Activated T-helper 2 cell treated with anti-CD3 and anti-CD28 coated beads, Interferon-gamma antibody, Interleukin-2, Interleukin-4, amounts not matched to agents 10 μg/mL and 5 μg/mL and 100 μg/mL, durations not matched to agents 14 hours and 24 hours and 36 hours (primary cell): ENCODE measurements around the gene SEMA7A. TPM values are rescaled to one million over a fixed set of nuclear protein-coding genes. Genes with fewer than 3 reads are reported as not detected.
"Not testable (repeated sequence)": the region's sequence is repeated elsewhere in the genome, so short reads cannot be mapped to it uniquely, and the experiment has no call there.

Source experiments
- DNase-seq: peaks from one replicate; pipeline ENCODE4 v3.0.0; 2021; ENCODE audit warnings: low spot score
- H3K27ac Mint-ChIP-seq: one replicate; pipeline ENCODE4 v1.8.0; 2021; ENCODE audit warnings: mixed read lengths
- H3K27me3 Mint-ChIP-seq: one replicate; pipeline ENCODE4 v1.8.0; 2021; ENCODE audit warnings: low read depth, mixed read lengths
- H3K36me3 Mint-ChIP-seq: one replicate; pipeline ENCODE4 v1.8.0; 2021; ENCODE audit warnings: low read depth, mixed read lengths
- H3K4me1 Mint-ChIP-seq: one replicate; pipeline ENCODE4 v1.8.0; 2021; ENCODE audit warnings: low read depth, mixed read lengths
- H3K4me3 Mint-ChIP-seq: one replicate; pipeline ENCODE4 v1.8.0; 2021; ENCODE audit warnings: low read depth, mild to moderate bottlenecking, moderate library complexity, mixed read lengths
- H3K9me3 Mint-ChIP-seq: one replicate; pipeline ENCODE4 v1.8.0; 2021; ENCODE audit warnings: mixed read lengths
- intact Hi-C: fragments of 100-400 bp; cut with micrococcal nuclease; formaldehyde crosslinking; loops from one replicate; pipeline ENCODE4 v1.15.1; 2023
- total RNA-seq: library from RNA; stranded (reverse); gene quantifications from 2 replicates; pipeline ENCODE4 v1.2.3, GENCODE V29; 2022

SEMA7A gene
- total RNA-seq, 1 donor from 2014 or later, result 45.9 TPM

DNA sequence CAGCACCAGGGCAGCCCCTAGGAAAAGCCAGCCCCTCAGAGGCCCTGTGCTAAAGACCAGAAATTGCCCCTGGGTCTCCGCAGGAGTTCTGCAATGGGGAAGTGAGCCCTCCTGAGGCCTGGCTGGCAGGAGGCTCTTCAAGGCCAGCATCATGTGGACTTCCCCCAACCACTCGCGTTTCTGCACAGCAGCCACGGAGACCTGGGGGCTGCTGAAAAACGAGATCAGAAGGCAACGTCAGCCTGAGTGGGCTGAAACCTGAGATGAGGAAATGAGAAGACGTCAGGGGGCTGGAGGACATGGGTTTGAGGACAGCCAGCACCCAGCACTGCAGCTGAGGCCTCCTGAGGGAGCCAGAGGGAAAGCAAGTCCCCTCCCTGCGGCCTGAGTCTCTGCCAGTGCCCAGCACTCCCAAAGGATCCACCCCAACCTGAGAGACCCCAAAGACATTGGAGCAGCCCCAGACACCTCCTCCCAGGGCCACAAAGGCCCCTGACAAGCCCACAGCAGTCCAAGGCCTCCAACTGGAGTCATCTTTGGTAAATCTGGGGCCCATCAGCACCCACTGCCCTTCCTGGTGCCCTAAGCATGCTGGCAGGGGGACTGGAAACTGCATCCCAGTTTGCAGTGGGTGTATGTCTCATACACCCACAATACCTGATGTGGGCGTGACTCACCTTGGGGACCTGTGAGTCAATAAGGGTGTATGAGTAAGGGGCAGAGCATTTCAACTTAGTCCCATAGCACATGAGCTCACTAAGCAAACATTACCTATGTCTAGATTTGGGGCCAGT lies 37.1 kb downstream of the SEMA7A start:
- Mint-ChIP-seq H3K4me3 (peak overlapping the region; percentile 59), H3K27me3 (no peaks in the 10 kb centered on the region), H3K9me3 (no peaks in the 10 kb centered on the region), H3K27ac (peak overlapping the region; percentile 98), H3K4me1 (peaks cover 82% of the 10 kb centered on the region), H3K36me3 (no peaks in the 10 kb centered on the region)
- no peak for DNase-seq
- intact Hi-C loops, result loop anchor here (1.0 kb wide), 1 partner anchor 11 kb away; no protein-coding TSS in a partner anchor

DNA sequence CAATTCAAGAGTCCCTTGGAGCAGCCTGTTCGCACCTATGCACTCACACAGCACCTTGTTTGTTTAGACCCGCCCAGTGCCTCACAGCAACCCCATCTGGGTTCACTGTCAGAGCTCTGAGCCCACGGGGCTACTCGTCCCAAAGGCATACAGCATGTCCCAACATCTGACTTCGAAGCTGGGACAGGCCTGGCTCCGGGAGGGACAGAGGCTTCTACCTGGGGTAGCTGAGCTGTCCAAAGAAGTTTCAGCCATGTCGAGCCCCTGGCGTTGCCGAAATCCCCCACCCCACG lies 37.7 kb downstream of the SEMA7A start:
- no peaks in the 10 kb centered on the region for H3K36me3 Mint-ChIP-seq
- no peak overlapping the region for H3K4me3 Mint-ChIP-seq
- peaks cover 81% of the 10 kb centered on the region for H3K4me1 Mint-ChIP-seq
- DNase-seq, result no peak
- H3K27ac Mint-ChIP-seq, result peak overlapping the region; percentile 98
- intact Hi-C loops, result loop anchor here (1.0 kb wide), 1 partner anchor 11 kb away; no protein-coding TSS in a partner anchor
- H3K9me3 Mint-ChIP-seq, result no peaks in the 10 kb centered on the region
- no peaks in the 10 kb centered on the region for H3K27me3 Mint-ChIP-seq

DNA sequence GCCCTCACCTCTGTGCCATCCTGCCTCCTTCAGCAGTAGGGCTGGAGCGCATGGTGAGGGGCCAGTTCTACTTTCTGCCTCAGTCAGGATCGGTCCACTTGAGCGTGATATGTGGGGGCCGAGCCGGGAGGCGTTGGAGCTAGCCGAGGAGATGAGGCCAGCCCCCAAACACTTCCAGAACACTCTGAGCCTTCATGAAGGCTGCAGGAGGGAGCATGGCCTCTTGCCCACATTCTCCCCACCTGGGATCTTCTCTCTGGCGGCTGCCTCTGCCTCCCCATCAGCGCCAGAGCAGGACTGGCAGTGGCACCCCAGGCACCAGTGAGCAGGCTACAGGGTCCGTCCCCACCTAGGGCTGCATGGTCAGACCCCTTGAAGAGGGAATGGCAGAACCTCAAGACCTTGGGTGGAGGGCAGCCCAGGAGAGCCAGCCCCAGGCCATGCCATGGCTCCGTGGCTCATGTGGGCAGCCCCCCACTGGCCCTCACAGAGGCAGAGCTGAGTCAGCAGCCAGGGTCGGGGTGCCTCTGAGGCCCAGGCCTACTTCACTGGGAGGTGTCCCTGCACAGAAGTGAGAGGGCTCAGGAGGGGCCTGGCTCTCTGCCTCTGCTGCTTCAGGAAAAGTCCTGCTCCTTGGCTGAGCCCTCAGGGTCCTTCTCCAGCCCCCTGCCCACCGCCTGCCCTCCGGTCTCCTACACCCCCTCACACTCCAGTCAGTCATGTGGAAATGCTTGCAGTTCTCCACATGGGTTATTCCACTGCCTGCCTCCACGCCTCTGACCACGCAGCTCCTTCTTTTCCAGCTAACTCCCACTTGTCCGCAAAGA lies 38.2 kb downstream of the SEMA7A start:
- Mint-ChIP-seq H3K27me3 (no peaks in the 10 kb centered on the region), H3K27ac (peak overlapping the region; percentile 98), H3K4me3 (no peak overlapping the region), H3K9me3 (no peaks in the 10 kb centered on the region), H3K36me3 (no peaks in the 10 kb centered on the region), H3K4me1 (peaks cover 81% of the 10 kb centered on the region)
- DNase-seq, result no peak
- intact Hi-C loops, result loop anchor here (1.0 kb wide), 1 partner anchor 10 kb away; no protein-coding TSS in a partner anchor

DNA sequence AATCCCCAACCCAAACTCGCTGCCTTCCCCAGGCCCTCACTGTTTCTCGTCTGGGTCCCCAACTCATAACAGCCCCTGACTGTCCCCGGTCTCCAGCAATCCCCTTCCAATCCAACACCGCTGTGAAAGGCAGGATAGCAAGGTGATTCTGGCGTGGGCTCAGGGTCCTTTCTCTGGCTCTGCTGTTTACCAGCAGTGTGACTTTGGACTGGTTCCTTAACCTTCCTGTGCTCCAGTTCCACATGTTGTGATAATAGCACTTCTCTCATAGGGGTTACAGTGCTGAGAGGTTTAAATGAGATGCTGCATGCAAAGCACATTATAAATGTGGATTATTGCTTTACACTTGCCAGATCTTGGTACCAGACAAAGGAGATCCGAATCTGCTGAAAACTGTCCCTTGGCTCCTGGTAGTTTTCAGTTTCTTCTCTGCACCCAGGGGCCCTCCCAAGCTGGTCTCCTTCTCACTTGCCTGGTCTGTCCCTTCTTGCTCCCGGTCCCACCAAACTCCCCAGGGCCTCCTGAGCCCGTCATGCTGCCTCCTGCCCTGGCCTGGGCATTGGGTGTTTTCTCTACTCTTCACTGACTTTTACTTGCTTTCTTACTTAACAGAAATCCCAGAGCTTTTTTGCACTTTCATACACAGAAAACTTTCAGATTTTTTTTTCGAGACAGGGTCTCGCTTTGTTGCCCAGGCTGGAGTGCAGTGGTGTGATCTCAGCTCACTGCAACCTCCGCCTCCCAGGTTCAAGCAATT lies 39.5 kb downstream of the SEMA7A start:
- DNase-seq, result no peak
- H3K36me3 Mint-ChIP-seq, result no peaks in the 10 kb centered on the region
- peak overlapping the region; percentile 79 for H3K27ac Mint-ChIP-seq
- intact Hi-C loops, result no loop called here
- no peak overlapping the region for H3K4me3 Mint-ChIP-seq
- no peaks in the 10 kb centered on the region for H3K27me3 Mint-ChIP-seq
- H3K9me3 Mint-ChIP-seq, result no peaks in the 10 kb centered on the region
- peaks cover 78% of the 10 kb centered on the region for H3K4me1 Mint-ChIP-seq

DNA sequence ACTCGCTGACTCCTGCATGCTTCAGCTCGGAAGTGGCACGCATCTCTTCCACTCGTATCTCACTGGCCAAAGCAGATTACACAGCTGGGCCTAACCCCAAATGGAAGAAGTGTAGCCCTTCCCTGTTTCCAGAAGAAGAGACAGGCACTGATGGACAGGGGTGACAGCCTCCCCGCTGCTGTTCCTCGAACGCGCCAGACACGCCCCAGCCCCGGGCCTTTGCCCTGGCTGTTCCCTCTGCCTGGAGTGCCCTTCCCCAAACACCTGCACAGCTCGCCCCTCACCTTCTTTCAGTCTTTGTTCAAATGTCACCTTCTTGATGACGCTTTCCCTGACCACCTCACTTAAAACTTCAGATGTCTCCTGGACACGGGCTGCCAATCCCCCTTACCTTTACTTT lies 40.3 kb downstream of the SEMA7A start:
- no peaks in the 10 kb centered on the region for H3K27me3 Mint-ChIP-seq
- intact Hi-C loops, result no loop called here
- H3K9me3 Mint-ChIP-seq, result no peaks in the 10 kb centered on the region
- H3K4me1 Mint-ChIP-seq, result peaks cover 77% of the 10 kb centered on the region
- no peak overlapping the region for H3K4me3 Mint-ChIP-seq
- no peaks in the 10 kb centered on the region for H3K36me3 Mint-ChIP-seq
- H3K27ac Mint-ChIP-seq, result peak overlapping the region; percentile 79
- DNase-seq, result no peak

DNA sequence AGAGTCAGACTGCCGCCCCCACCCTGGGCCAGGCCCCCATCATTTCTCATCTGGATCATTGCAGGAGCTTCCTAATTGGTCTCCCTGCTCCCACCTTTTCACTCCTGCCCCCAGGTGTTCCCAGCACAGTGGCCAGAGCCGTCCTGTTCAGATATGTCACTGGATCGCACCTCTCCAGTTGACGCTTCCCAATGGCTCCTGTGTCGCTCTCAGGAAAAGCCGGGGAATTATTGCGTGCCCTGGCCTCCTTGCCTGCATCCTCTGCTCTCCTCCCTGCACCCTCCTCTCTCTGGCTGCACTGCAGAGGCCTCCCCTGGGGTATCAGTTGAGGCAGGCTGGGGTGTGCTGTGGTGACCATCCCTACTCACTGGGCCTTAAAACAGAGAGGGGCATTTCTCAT lies 40.9 kb downstream of the SEMA7A start:
- H3K27me3 Mint-ChIP-seq, result no peaks in the 10 kb centered on the region
- no peaks in the 10 kb centered on the region for H3K36me3 Mint-ChIP-seq
- no peaks in the 10 kb centered on the region for H3K9me3 Mint-ChIP-seq
- H3K27ac Mint-ChIP-seq, result peak overlapping the region; percentile 77
- no peak for DNase-seq
- peaks cover 72% of the 10 kb centered on the region for H3K4me1 Mint-ChIP-seq
- no peak overlapping the region for H3K4me3 Mint-ChIP-seq
- intact Hi-C loops, result no loop called here

DNA sequence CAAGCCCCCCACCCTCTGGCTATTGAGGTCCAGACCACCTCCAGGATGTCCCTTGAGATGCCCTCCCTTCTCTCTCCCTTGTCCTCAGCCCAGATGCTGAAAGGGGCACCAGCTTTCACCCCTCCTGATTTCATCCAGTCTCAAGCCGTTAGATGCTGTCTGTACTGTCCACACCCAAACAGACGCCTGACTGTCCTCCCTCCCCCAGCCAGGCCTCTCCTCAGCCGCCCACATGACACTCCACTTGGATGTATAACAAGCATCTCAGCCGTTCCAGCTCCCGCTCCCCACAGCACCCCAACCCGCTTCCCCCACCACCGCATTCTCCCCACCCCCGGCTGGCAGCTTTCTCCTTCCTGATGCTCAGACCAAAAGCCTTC lies 41.3 kb downstream of the SEMA7A start:
- DNase-seq, result no peak
- no peaks in the 10 kb centered on the region for H3K36me3 Mint-ChIP-seq
- intact Hi-C loops, result no loop called here
- no peaks in the 10 kb centered on the region for H3K27me3 Mint-ChIP-seq
- H3K9me3 Mint-ChIP-seq, result no peaks in the 10 kb centered on the region
- H3K4me1 Mint-ChIP-seq, result peaks cover 68% of the 10 kb centered on the region
- H3K4me3 Mint-ChIP-seq, result no peak overlapping the region
- peak overlapping the region; percentile 77 for H3K27ac Mint-ChIP-seq

DNA sequence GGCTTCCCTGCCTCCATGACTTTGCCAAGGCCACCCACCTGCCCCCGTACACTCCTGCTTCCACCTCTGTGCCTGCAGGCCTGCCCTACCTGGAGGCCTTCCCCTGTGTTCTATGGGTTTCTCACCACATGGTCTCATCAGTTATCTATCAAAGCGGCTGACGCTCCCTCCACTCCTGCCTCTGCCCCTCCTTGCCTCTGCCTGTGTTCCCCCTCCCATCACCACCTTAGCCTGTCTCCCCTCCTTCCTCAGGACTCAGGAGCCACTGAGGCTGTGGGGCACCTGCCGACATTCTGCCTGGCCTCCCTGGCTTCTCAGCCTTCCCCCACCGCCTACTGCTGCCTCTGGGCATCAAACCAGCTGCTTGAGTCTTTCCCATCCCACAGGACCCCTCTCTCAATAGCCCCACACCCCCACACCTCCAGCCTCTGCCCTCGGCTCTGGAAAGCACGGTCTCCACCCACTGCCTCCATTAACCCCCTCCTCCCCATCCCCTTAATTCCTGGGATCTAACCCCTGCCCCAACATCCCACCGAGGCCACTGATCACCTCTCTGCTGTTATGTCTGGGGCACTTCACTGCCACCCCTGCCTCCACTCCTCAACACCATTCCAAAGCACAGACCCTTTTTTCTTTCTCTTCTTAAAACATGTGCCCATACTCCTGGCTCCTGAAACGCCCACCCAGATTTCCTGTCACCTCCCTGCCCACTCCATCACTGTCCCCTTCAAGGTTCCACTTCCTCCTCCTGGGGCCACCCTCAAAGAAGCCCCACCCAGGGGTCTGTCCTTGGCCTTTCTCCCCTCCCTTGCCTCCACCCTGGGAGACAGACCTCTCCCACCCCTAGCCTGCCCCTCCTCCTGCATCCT lies 41.9 kb downstream of the SEMA7A start:
- no peak for DNase-seq
- intact Hi-C loops, result no loop called here
- Mint-ChIP-seq H3K4me3 (no peak overlapping the region), H3K27me3 (no peaks in the 10 kb centered on the region), H3K36me3 (no peaks in the 10 kb centered on the region), H3K9me3 (no peaks in the 10 kb centered on the region), H3K4me1 (peaks cover 61% of the 10 kb centered on the region), H3K27ac (peak overlapping the region; percentile 77)

DNA sequence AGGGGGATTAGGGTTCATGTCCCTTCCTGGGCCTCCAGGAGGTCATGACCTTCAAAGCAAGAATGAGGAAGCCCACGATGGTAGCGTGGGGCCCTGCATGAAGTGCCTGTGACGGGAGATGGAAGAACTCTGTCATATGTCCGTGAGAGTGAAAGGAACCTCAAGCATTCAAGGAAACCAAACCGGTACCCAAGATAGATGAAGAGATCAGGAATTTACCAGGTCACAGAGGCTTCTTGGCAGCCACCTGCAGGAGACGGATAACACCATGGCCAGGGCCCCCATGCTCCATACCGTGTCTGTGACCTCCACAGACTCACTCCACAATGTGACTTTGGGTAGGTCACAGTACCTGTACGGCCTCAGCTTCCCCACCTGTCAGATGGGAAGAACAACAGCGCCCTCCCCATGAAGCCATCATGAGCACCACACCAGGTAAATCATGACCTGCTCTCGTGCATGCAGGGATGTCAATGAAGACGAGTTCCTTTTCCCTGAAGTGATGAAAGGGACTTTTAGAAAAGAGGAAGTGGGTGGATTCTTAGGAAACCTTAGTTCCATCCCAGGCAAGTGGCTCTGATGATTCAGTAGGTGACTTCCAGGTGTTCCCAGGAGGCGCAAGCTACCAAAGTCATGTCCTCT lies 43.0 kb downstream of the SEMA7A start:
- H3K27ac Mint-ChIP-seq, result peak overlapping the region; percentile 77
- H3K4me3 Mint-ChIP-seq, result peak overlapping the region; percentile 19
- H3K27me3 Mint-ChIP-seq, result no peaks in the 10 kb centered on the region
- H3K36me3 Mint-ChIP-seq, result no peaks in the 10 kb centered on the region
- no peak for DNase-seq
- H3K9me3 Mint-ChIP-seq, result no peaks in the 10 kb centered on the region
- intact Hi-C loops, result no loop called here
- H3K4me1 Mint-ChIP-seq, result peaks cover 53% of the 10 kb centered on the region

DNA sequence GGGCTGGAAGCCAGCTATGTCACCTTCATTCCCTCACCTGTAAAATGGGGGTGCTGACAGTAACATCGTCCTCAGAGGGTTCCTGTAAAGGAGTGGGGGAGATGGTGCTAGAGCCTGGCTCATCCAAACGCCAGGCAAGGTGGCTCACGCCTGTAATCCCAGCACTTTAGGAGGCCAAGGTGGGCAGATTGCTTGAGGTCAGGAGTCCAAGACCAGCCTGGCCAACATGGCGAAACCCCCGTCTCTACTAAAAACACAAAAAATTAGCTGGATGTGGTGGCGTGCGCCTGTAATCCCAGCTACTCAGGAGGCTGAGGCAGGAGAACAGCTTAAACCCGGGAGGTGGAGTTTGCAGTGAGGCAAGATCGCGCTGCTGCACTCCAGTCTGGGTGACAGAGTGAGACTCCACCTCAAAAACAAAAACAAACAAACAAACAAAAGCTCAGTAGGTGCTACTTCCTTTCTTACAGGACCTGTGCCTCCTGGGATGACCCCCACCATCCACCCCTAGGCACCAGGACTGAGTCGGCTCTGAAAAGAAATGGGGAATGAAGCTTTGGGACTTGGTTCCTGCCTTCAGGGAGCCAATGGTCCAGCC lies 43.6 kb downstream of the SEMA7A start:
- DNase-seq, intact Hi-C loops, H3K27me3 Mint-ChIP-seq, H3K36me3 Mint-ChIP-seq, H3K4me3 Mint-ChIP-seq, H3K9me3 Mint-ChIP-seq: not testable (repeated sequence)
- Mint-ChIP-seq H3K4me1 (peaks cover 57% of the 10 kb centered on the region), H3K27ac (peak overlapping the region; percentile 77)

DNA sequence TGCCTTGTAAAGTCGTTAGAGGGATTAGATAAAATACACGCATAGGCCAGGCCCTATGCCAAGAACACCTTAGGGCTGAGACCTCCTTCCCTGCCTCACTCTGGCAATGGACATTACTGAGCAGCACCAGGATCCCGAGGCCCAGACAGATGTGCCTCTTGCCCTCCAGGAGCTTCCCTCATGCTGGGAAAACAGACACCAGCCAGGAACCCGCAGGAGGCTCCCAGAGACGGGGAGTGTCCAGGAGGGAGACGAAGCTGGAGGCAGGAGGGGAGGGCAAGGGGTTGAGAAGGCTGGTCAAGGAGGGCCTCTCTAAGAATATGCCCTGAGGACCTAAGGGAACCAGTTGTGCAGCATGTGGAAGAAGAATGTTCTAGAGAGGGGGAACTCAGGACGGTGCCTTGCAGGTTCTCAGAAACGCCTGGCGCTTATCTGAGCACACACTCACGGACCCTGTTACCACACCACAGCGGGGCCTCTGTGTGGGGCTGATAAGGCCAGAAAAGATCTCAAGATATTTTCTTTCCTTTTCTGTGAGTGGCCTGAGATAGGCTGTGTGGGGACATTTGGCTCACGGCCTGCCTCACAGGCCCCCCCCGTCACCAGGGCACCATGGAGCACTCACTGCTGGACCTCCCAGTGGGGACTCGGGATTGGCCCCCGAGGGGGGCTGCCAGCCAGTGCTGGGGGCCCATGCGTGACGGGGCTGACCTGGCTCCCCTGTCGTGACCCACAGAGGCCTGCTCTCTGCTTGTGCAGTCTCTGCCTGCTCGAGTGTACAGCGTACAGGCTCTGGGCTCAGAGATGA lies 44.3 kb downstream of the SEMA7A start:
- Mint-ChIP-seq H3K4me1 (peaks cover 60% of the 10 kb centered on the region), H3K4me3 (no peak overlapping the region), H3K27me3 (no peaks in the 10 kb centered on the region), H3K27ac (peak overlapping the region; percentile 55), H3K36me3 (no peaks in the 10 kb centered on the region), H3K9me3 (no peaks in the 10 kb centered on the region)
- no peak for DNase-seq
- intact Hi-C loops, result no loop called here
